GM12891 (cell line): ENCODE measurements around the gene POLR2A.

Source experiments
- POLR2A ChIP-seq: IDR thresholded peaks from 2 replicates; pipeline ENCODE4 v1.6.1; 2011; ENCODE audit warnings: low read depth, low read length, control low read depth
- TAF1 ChIP-seq: IDR thresholded peaks from 2 replicates; pipeline ENCODE4 v1.6.1; 2011; ENCODE audit warnings: low read depth, low read length, control low read depth

- peak; percentile 100 for TF ChIP-seq POLR2A
- peak; percentile 100 for TF ChIP-seq TAF1
These were observed at the start of gene POLR2A for GRCh38 chr17:7484067-7484918.
